Fibroblast of pulmonary artery (primary cell): Measurements from ENCODE around the gene NRAS.

Source experiments
- DNase-seq: peaks from one replicate; pipeline ENCODE4 v3.0.0-alpha.2; 2010; ENCODE audit warnings: low read depth
- H3K4me3 ChIP-seq: replicated peaks from 2 replicates; pipeline ENCODE4 v1.5.1; 2011; ENCODE audit warnings: low read depth, mild to moderate bottlenecking, control low read depth, low read length, moderate library complexity
- CTCF ChIP-seq: IDR thresholded peaks from 2 replicates; pipeline ENCODE4 v1.5.1; 2011; ENCODE audit warnings: mild to moderate bottlenecking, control low read depth, low read length, inconsistent platforms; ENCODE audit errors: missing control alignments

The NRAS gene

GRCh38 chr1:114670083-114671010 lies 46.2 kb downstream of the NRAS start:
- peak; percentile 84 for DNase-seq
- TF ChIP-seq CTCF = no peak
- peak overlapping the region; percentile 77 for H3K4me3 ChIP-seq

GRCh38 chr1:114669562-114670082 lies 46.9 kb downstream of the NRAS start, which contains the start of gene DENND2C:
DENND2C (minus strand) TSS chr1:114670049; CDS start chr1:114625984, 44,065 bp downstream.
- no peak for TF ChIP-seq CTCF
- no peak for DNase-seq
- peak within 1 kb of the TSS; percentile 77 for H3K4me3 ChIP-seq

- no peak for TF ChIP-seq CTCF
- DNase-seq = peak; percentile 13
- peak overlapping the region; percentile 77 for H3K4me3 ChIP-seq
These were observed 47.6 kb downstream of the NRAS start for GRCh38 chr1:114668784-114669561.

GRCh38 chr1:114668373-114668772 lies 48.2 kb downstream of the NRAS start:
- H3K4me3 ChIP-seq = no peak overlapping the region
- no peak for TF ChIP-seq CTCF
- DNase-seq = no peak

- no peak for TF ChIP-seq CTCF
- DNase-seq = no peak
- H3K4me3 ChIP-seq = no peak overlapping the region
These were observed 49.6 kb downstream of the NRAS start for GRCh38 chr1:114666954-114667353.

- peak; percentile 4 for DNase-seq
- no peak for TF ChIP-seq CTCF
- no peak overlapping the region for H3K4me3 ChIP-seq
These were observed 56.3 kb downstream of the NRAS start for GRCh38 chr1:114660238-114660637.
